Measurements from ENCODE around the gene ABCC5.
"Not testable (repeated sequence)": the region's sequence is repeated elsewhere in the genome, so short reads cannot be mapped to it uniquely, and the experiment has no call there.

Gene ABCC5

DNA sequence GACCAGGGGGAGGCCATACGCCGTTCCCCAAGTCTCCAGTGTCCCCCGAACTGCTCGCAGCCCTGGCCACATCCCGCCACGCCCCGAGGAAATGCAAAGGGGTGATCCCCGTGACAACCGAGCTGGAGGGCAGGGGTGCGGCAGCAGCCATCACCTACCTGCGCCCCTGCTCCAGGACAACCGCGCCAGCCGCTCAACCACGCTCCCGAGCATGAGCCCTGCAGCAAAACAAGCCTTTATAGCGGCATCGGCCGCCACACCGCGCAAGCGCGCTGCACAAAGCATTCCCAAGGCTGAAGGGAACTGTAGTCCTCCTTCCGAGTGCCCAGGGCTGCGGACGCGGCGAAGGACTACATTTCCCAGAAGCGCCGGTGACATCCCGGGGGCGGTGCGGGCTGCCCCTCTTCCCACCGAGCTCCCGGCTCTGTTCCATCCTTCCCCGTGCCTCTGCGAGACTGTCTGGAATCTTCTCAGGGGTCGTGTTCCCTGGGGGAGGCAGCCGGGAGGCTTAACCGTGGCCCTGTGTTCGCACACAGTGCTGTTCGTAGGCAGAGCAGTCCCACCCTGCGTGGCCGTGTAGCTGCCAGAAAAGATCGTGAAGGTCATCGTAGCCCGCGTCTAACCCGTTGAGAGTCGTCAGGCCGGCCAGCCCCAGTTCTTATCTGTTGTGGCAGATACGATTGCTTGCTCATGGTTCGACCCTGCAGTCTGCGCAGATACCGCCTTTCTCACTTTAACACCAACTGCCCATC, at the start of gene ABCC5:
Gene ABCC5, minus strand, starts transcription at position 213 of the 752 bp plus-strand sequence. CDS start 3,492 bp downstream, outside the sequence.
- peak; percentile 96 to 98 for ATAC-seq

DNA sequence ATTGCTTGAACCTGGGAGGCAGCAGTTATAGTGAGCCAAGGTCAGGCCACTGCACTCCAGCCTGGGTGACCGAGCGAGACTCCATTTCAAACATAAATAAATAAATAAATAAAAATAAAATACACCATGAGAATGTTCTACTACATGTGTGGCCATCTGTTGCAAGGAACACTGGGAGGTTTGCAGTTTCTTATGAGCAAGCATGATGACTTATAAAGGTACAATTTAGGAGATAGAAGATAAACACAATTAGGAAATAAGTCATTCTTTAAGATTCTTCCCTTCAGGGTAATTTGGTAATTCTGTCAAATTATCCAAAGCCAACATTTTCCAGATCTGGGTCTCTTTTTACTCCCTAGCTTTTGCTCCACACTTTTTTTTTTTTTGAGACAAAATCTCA, 48.5 kb upstream of the ABCC5 start:
- no peak for ATAC-seq

DNA sequence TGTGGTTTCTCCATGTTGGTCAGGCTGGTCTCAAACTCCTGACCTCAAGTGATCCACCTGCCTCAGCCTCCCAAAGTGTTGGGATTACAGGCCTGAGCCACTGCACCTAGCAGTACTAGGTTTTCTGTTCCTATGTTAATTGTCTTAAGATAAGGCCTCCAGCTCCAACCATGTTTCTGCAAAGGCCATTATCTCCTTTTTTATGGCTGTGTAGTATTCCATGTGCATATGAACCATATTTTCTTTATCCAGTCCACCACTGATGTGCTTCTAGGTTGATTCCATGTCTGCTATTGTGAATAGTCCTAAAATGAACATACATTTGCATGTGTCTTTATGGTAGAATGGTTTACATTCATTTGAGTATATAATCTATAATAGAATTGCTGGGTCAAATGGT, 45.0 kb upstream of the ABCC5 start:
- ATAC-seq: no peak

DNA sequence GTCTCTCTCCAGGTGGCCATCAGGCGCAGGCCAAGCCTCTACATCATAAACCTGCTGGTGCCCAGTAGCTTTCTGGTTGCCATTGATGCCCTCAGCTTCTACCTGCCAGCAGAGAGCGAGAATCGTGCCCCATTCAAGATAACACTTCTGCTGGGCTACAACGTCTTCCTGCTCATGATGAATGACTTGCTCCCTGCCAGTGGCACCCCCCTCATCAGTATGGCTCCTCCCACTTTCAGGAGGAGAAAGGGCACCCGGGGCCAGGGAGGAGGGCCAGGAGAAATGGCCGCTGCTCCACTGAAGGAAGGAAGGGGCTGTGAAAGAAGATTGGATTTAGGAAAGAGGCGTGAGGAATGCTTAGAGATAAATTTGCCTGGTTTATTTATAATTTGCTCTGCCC, 41.7 kb upstream of the ABCC5 start:
- no peak for ATAC-seq

DNA sequence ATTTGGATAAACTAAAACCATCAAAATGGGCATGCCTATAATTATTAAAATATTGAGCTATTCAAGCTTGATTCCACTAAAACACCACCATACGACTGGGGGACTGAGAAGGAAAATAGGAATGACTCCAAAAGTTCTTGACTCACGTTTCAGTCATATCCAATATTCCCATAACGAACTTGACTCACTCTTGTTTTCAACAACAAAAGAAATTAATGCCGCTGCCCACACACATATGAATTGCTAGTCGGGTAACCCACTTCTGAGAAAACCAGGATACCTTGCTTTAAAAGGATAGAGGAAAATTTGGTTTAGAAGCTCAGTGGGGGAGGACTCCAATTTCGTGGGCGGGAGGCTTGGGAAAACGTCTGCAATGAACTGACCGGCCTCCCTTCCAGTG, 40.3 kb upstream of the ABCC5 start:
- no peak for ATAC-seq

DNA sequence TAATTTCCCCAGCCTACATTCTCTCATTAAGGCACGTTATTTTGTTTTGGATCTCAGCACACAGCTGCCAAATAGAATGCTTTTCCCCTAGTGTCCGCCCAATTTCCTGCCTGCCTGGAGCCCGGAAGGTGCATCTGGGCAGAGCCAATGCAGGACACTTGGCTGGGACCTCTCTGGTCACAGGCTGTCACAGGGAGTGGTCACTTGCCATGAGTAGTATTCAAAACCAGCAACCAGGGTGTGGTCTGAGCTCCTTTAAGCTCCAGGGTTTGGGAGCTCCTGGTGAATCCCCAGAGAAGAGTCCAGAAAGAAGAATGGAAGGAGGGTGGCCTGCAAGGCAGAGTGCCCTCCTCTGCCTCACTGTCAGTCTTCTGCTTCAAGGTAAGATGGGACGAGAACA, 35.1 kb upstream of the ABCC5 start, which contains the start of gene HTR3C:
Gene HTR3C, plus strand, starts transcription at position 281 of the 400 bp plus-strand sequence. Its CDS starts 34 bp downstream, at position 315.
- no peak for ATAC-seq

DNA sequence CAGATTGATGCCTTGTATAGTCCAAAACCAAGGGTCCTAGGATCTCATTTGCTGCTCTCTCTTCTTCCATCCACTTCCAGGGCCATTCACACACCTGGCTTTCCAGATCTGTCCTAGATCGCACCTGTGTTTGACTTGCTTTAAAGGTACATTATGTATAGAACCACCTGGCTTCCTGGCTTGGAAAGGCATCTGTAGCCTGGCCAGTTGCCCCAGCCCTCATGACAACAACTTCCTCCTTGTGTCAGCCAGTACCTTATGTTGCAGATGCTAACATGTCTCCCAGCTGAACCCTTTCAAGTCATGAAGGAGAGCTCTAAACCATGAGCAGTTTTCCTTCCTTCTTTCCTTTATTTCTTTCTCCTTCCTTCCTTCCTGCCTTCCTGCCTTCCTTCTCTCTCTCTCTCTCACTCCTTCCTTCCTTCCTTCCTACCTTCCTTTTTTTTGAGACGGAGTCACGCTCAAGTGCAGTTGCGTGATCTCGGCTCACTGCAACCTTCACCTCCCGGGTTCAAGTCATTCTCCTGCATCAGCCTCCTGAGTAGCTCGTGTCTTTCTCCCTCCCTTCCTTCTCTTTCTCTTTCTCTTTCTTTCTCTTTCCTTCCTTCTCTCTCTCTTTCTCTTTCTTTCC, 32.6 kb upstream of the ABCC5 start:
- ATAC-seq: no peak

DNA sequence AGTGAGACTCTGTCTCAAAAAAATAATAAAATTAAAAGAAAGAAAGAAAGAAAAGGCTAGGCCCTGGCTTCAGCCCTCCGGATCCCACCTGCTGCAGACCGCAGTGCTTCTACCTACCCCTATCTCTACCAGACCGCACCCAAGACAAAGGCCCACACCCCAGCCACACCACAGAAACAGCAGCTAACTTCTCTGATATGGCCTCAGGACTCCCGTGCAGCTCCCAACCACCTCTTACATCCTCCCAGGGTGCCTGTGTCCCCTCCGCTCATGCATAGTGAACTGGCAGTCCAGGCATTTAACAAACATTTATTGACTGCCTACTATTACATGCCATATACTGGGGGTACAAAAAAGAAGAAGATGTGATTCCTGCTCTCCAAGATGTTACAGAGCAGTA, 28.3 kb upstream of the ABCC5 start:
- no peak for ATAC-seq

DNA sequence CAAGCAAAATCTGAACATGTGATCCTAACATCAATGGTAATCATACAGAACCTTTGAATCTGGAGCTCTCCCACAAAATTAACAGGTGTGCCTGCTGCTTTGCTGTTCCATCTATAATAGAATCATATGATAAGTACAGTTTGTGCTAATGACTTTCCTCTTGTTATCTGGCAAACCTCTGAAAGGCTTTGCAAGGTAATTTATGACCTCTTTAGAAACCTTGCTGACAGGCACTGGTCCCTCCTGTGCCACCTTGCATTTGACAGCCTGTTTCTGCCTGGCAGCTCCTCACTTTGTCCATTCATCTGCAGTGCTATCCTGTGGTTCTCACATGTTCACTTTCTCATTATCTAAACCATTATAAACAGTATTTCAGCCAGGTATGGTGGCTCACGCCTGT, 24.9 kb upstream of the ABCC5 start:
- no peak for ATAC-seq

DNA sequence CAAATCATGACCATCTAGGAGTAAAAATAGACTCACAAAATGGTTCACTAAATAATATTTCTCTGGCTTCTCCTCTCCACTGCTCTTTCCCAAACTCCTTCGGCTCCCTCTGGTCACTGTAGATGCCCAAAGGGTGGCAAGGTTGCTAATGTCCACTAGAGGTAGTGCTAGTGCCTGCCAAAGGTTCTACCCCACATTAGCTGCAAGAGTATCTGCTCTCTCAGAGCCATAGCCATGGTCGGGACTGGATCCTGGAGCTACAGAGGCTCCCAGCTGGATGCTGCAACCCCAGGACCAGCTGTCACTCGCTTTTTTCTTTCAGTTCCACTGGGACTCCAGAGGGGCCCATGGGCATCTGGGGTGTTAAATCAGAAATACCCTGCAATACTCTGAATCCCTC, 22.3 kb upstream of the ABCC5 start:
- ATAC-seq: no peak

DNA sequence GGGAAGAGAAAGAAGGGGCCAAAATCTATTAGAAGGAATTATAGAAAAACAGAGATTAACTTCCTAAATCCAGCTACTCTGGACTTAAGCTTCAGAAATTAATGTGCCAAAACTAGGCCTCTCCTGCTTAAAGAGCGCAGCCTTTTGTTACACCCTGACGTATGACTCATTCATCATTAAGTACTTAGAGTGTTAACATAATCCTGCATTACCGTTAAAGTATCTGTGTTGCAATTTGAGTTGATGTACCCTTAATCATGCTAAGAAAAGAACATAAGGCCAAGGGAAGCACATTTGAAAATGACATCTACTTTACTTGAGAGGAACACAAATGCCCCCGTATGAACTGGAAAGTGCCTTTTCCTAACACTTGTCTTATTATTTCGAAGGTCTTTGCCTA, 21.7 kb upstream of the ABCC5 start:
- no peak for ATAC-seq

DNA sequence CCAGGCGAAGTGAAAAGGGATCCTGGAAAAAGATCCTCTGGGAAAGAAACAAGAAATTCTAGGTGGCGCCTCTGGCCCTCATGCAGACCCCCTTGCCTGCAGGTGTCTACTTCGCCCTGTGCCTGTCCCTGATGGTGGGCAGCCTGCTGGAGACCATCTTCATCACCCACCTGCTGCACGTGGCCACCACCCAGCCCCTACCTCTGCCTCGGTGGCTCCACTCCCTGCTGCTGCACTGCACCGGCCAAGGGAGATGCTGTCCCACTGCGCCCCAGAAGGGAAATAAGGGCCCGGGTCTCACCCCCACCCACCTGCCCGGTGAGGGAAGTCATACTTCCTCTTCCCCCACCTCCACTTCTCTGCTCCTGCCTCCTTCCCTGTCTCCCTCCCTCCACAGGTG, 20.6 kb upstream of the ABCC5 start:
- not testable (repeated sequence) for ATAC-seq

DNA sequence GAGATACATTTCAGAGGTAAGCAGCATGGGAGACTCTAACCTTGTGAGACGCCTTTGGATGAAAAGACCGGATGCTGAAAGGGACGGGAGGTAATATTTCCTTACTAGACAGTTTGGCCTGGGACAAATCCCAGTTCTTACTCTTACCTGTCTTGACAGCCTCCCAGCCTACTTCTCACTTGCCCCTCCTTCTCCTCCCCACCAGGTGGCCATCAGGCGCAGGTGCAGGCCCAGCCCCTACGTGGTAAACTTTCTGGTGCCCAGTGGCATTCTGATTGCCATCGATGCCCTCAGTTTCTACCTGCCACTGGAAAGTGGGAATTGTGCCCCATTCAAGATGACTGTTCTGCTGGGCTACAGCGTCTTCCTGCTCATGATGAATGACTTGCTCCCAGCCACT, 20.1 kb upstream of the ABCC5 start:
- no peak for ATAC-seq

DNA sequence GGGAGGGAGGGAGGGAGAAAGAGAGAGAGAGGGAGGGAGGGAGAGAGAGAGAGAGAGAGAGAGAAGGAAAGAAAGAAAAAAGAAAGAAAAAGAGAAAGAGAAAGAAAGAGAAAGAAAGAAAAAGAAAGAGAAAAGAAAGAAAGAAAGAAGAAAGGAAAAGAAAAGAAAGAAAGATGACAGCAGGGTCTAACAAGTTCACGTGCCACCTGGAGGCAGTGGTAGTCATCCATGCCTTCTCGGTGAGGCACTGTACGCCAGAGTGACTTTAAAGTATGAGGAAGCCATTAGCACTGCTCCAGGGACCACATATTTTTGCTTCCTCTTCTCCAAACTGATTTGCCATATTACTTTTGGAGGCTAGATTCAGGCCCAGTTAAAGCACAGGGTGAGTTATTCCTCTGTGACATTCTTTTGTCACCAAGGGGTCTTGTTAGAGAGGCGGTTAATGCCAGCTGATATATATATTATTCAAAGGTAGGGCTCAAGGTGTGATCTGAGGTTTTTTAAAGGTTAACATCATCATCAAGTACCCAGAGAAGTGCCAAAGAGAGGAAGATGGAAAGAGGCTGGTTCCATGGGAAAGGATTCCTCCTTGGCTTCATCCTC, 13.6 kb upstream of the ABCC5 start, which contains the start of gene HTR3D:
Gene HTR3D, plus strand, starts transcription at position 556 of the 606 bp plus-strand sequence. Its CDS starts 0 bp downstream, at position 556.
- no peak for ATAC-seq

DNA sequence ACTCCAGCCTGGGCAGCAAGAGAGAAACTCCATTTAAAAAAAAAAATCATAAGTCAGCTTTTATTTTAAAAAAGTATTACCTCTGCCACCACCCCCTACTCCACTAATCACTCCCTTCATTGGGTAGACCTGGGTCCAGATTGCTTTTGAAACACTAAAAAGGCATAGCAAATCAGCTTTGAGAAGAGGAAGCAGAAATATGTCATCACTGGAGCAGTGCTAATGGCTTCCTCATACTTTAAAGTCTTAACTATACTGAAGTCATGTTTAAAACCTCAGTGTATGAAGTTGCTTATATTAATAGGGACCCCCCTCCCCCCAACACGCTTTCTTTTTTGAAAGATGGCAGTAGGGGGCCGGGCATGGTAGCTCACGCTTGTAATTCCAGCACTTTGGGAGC, 12.9 kb upstream of the ABCC5 start:
- no peak for ATAC-seq

DNA sequence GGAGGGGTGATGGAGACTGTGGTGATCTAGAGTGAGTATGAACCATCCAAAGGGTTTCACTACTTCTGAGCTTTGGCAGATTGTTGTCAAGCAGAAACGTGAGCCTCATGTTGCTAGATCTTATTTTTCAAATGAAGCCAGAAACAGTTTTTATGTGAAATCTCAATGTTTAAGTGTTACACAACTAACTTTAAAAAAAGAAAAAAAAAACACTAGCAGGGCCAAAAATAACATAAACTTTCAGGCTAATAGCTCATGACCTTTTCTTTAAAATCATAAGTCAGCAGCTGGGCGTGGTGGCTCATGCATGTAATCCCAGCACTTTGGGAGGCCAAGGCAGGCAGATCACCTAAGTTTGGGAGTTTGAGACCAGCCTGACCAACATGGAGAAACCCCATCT, 11.8 kb upstream of the ABCC5 start:
- no peak for ATAC-seq

DNA sequence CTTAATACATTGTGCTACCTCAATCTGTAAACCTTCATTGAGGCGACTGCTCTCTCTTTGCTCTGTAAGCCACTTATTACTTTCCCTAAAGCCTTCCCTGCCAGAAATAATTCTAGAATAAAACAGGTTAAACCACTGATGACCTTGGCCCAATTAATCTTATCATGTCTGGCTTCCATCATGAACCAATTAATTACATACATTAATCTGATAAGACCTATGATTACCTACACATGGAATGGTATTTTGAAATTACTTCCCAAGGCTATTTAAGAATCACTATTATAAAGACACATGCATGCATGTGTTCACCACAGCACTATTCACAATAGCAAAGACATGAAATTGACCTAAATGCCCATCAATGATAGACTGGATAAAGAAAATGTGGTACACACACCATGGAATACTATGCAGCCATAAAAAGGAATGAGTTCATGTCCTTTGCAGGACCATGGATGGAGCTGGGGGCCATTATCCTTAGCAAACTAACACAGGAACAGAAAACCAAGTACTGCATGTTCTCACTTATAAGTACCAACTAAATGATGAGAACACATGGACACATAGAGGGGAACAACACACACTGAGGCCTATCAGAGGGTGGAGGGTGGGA, 10.7 kb upstream of the ABCC5 start:
- ATAC-seq: not testable (repeated sequence)

DNA sequence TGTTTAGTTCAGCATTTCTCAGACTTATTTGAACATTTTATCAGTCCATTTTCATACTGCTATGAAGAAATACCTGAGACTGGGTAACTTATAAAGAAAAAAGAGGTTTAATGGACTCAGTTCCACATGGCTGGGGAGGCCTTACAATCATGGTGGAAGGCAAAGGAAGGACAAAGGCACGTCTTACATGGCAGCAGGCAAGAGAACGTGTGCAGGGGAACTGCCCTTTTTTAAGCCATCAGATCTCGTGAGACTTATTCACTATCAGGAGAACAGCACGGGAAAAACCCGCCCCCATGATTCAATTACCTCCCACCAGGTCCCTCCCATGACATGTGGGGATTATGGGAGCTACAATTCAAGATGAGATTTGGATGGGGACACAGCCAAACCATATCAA, 7.6 kb upstream of the ABCC5 start:
- ATAC-seq: not testable (repeated sequence)

DNA sequence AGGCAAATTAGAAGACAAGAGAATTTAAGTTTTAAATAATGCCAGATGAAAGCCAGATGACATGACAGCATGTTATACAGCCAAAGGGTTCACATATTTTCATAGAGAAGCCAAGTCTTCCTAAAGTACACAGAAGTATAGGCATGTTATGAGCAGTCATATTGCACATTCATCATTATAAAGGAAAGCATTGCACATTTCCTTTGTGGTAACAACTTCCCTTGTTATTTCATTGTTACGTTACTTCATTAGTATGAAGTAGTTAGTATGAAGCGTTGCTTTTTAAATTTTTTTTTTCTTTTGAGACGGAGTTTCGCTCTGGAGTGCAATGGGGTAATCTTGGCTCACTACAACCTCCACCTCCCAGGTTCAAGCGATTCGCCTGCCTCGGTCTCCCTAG, 4.6 kb upstream of the ABCC5 start:
- no peak for ATAC-seq

DNA sequence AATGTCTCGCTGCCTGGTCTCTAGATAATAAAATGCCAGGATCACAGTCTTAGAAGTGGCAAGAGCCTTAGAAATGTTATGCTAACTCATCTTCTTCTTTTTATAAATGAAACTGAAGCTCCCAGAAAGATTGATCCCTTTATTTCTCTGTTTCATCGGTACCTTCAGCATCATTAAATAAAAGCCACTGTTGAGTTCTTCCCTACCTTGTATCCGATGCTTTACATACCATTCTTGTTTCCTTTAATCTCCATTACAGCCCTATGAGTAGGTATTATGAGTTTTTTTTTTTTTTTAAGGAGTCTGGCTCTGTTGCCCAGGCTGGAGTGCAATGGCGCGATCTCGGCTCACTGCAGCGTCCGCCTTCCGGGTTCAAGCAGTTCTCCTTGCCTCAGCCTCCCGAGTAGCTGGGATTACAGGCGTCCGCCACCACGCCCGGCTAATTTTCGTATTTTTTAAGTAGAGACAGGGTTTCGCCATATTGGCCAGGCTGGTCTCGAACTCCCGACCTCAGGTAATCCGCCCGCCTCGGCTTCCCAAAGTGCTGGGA, 815 bp upstream of the ABCC5 start:
- no peak for ATAC-seq

DNA sequence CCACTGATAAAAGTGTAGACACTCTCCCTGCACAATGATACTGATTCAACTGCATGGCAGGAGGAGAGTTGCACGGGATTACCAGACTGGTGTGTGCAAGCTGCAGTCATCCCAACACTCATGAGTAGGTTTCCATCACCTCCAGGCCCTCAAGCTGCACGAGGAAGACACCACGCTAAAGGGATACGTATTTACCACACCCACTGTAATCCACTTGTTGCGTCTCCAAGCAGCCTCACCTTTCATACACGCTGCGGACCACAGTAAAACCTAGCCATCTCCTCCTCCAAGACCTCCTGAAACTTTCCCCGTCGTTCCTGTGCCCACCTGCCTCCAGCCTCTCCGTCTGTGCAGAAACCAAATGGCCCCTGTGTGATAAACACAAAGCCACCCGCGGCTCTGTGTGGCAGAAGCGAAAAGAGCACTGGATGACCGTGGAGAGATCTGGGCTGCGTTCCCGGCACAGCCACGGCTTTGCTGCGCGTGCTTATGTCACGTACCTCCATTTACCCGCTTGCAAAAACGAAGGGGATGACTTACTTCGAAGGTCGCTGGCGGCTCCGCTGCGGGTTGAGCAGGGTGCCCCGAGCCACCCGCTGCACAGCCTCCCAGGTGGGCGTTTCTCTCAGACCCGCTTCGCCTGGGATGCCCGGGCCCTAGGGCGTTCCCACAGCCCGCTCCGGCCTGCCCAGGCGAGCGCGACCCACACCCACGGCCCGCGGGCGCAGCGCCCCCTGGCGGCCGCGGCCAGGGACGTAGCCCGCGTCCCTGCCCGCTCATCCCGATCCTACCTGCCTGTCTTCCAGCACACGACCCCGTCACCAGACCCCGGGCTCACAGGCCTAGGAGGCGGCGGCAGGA, 643 bp downstream of the ABCC5 start:
- peak; percentile 70 to 81 for ATAC-seq

DNA sequence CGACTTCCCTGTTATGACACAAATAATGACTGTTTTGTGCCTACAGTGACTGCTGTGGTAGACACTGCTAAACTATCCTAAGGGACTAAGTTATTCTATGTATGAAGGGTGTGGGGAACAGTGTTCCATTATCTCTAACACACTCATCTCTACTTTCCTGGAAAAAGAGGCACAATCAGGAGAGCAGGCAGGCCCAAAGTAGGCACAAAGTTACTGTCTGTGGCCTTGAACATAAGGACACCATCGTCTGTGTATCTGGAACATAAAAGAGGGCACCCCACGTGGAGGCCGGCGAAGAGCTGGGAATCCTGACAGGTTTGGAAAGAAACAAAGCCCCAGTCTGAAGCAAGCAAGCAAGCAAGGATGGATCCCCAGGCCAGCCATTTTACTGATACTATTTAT, 1.5 kb downstream of the ABCC5 start:
- ATAC-seq: no peak
